ENCODE results near the gene PRICKLE4. TPM values are rescaled to one million over a fixed set of nuclear protein-coding genes. Genes with fewer than 3 reads are reported as not detected.

PRICKLE4 gene
- total RNA-seq, 4 donors from 2014 or later = 0.34 to 4.6 (median 3.6) TPM; not detected in 1

- Histone ChIP-seq H3K36me3 (no peaks in the 10 kb centered on the region), H3K9me3 (no peaks in the 10 kb centered on the region), H3K4me1 (peaks cover 6% of the 10 kb centered on the region), H3K27me3 (no peaks in the 10 kb centered on the region), H3K4me3 (no peak within 1 kb of the TSS), H3K27ac (no peak within 1 kb of the TSS)
- DNase-seq (ENCODE audit: low spot score in 2 of 2) = no peak
- no peak for TF ChIP-seq EP300 (IDR thresholded peaks at IDR 0.05)
- whole genome bisulfite sequencing = 85% methylated on average over 15 of the region's 15 CpGs
These were observed 33.1 kb upstream of the PRICKLE4 start, which contains the start of gene PGC for GRCh38 chr6:41747256-41748101. Gene PGC, minus strand, starts transcription at chr6:41747397. Its CDS starts 63 bp downstream, at chr6:41747334.

GRCh38 chr6:41748102-41748477 lies 32.5 kb upstream of the PRICKLE4 start:
- H3K27ac ChIP-seq = no peak overlapping the region
- TF ChIP-seq POLR2A (IDR thresholded peaks at IDR 0.05) (no peak), EP300 (IDR thresholded peaks at IDR 0.05) (no peak), CTCF (IDR thresholded peaks at IDR 0.05) (no peak), POLR2AphosphoS5 (IDR thresholded peaks at IDR 0.05) (no peak)
- 81% methylated on average over 6 of the region's 6 CpGs for WGBS

GRCh38 chr6:41748542-41748941 lies 32.0 kb upstream of the PRICKLE4 start:
- 91% methylated on average over 2 of the region's 3 CpGs for whole genome bisulfite sequencing
- Histone ChIP-seq H3K9me3 (no peaks in the 10 kb centered on the region), H3K4me3 (no peak overlapping the region), H3K36me3 (no peaks in the 10 kb centered on the region), H3K4me1 (peaks cover 6% of the 10 kb centered on the region), H3K27me3 (no peaks in the 10 kb centered on the region), H3K27ac (no peak overlapping the region)
- no peak for TF ChIP-seq CTCF (IDR thresholded peaks at IDR 0.05)
- DNase-seq (ENCODE audit: low spot score in 2 of 2) = no peak

More at GRCh38 chr6:41748102-41748477, 32.5 kb upstream of the PRICKLE4 start:
- Histone ChIP-seq H3K4me1 (peaks cover 6% of the 10 kb centered on the region), H3K4me3 (no peak overlapping the region), H3K27me3 (no peaks in the 10 kb centered on the region), H3K36me3 (no peaks in the 10 kb centered on the region), H3K9me3 (no peaks in the 10 kb centered on the region)
- no peak for DNase-seq (ENCODE audit: low spot score in 2 of 2)

GRCh38 chr6:41750374-41750773 lies 30.2 kb upstream of the PRICKLE4 start:
- Histone ChIP-seq H3K27me3 (no peaks in the 10 kb centered on the region), H3K9me3 (no peaks in the 10 kb centered on the region), H3K4me3 (no peak overlapping the region), H3K36me3 (no peaks in the 10 kb centered on the region), H3K27ac (no peak overlapping the region), H3K4me1 (peaks cover 6% of the 10 kb centered on the region)
- no peak for DNase-seq (ENCODE audit: low spot score in 2 of 2)
- TF ChIP-seq POLR2A (IDR thresholded peaks at IDR 0.05) = no peak
- no peak for TF ChIP-seq EP300 (IDR thresholded peaks at IDR 0.05)
- TF ChIP-seq CTCF (IDR thresholded peaks at IDR 0.05) = no peak
- no peak for TF ChIP-seq POLR2AphosphoS5 (IDR thresholded peaks at IDR 0.05)
- WGBS = over 99% methylated on average over 3 of the region's 3 CpGs

- no peaks in the 10 kb centered on the region for H3K9me3 ChIP-seq
- peaks cover 4% of the 10 kb centered on the region for H3K27me3 ChIP-seq
- no peak for DNase-seq (ENCODE audit: low spot score in 2 of 2)
- no peak overlapping the region for H3K4me3 ChIP-seq
- TF ChIP-seq CTCF (IDR thresholded peaks at IDR 0.05) (no peak), POLR2AphosphoS5 (IDR thresholded peaks at IDR 0.05) (no peak), EP300 (IDR thresholded peaks at IDR 0.05) (no peak), POLR2A (IDR thresholded peaks at IDR 0.05) (no peak)
- no peaks in the 10 kb centered on the region for H3K4me1 ChIP-seq
- no peak overlapping the region for H3K27ac ChIP-seq
- 72% methylated on average over 4 of the region's 4 CpGs for WGBS
- no peaks in the 10 kb centered on the region for H3K36me3 ChIP-seq
These were observed 24.7 kb upstream of the PRICKLE4 start for GRCh38 chr6:41755895-41756294.
